Kidney (tissue), 14 donors: Measurements from ENCODE around the gene PAEP. TPM values are rescaled to one million over a fixed set of nuclear protein-coding genes. Genes with fewer than 3 reads are reported as not detected.
A peak's percentile ranks its signal among the peaks of the same experiment; 100 is the strongest.
"Not testable (repeated sequence)": the region's sequence is repeated elsewhere in the genome, so short reads cannot be mapped to it uniquely, and the experiment has no call there.

ENCODE experiments used
- DNase-seq, 5 donors: peaks; one replicate each; pipeline ENCODE4 v3.0.0-alpha.2; 2013 to 2020
- FAIRE-seq: peaks from 2 replicates; lab custom pipeline; 2012; peaks lifted over from hg19 to GRCh38; lab: Jason Lieb, UNC
- H3K27ac ChIP-seq, 2 donors: one replicate each; pipeline ENCODE4 v1.7.0; 2013; ENCODE audit warnings: low read depth in 2 of 2, low read length in 2 of 2, inconsistent platforms in 1 of 2
- H3K27me3 ChIP-seq: one replicate; pipeline ENCODE4 v1.7.1; 2013; ENCODE audit warnings: low read length, inconsistent platforms; ENCODE audit not compliant: control insufficient read depth, insufficient read depth
- H3K36me3 ChIP-seq, 3 donors: one replicate each; pipeline versions ENCODE4 v1.7.0 to v1.7.1; 2013; ENCODE audit warnings: low read length in 3 of 3, control low read depth in 1 of 3, inconsistent platforms in 1 of 3; ENCODE audit not compliant: insufficient read depth in 3 of 3, control insufficient read depth in 2 of 3
- H3K4me1 ChIP-seq, 3 donors: one replicate each; pipeline versions ENCODE4 v1.7.0 to v1.7.1; 2013; ENCODE audit warnings: low read length in 3 of 3, inconsistent platforms in 1 of 3, low read depth in 1 of 3; ENCODE audit not compliant: control insufficient read depth in 2 of 3, insufficient read depth in 2 of 3
- H3K4me3 ChIP-seq, 3 donors: one replicate each; pipeline versions ENCODE4 v1.7.0 to v1.8.1; 2013; ENCODE audit warnings: low read length in 3 of 3, control low read depth in 1 of 3, inconsistent platforms in 1 of 3
- H3K9ac ChIP-seq, 3 donors: one replicate each; pipeline versions ENCODE4 v1.7.0 to v1.7.1; 2013; ENCODE audit warnings: low read length in 3 of 3, control low read depth in 1 of 3, inconsistent platforms in 1 of 3
- H3K9me3 ChIP-seq, 3 donors: one replicate each; pipeline versions ENCODE4 v1.7.0 to v1.7.1; 2013; ENCODE audit warnings: low read length in 3 of 3, control low read depth in 1 of 3, inconsistent platforms in 1 of 3; ENCODE audit not compliant: control insufficient read depth in 2 of 3, insufficient read depth in 1 of 3
- CTCF ChIP-seq: IDR thresholded peaks from 3 replicates; pipeline ENCODE4 v1.5.1; 2012; ENCODE audit warnings: mild to moderate bottlenecking, moderate library complexity, borderline replicate concordance; ENCODE audit not compliant: insufficient read depth; ENCODE audit errors: extremely low read depth
- intact Hi-C: fragments of 100-400 bp; cut with DNase I; formaldehyde crosslinking; loops from one replicate; pipeline ENCODE4 v1.11.1; 2022
- polyA plus RNA-seq: library from polyadenylated mRNA; stranded (reverse); fragments of 350-450 nt; fragmentation: Illumina TruSeq; extraction: RNeasy Lipid Tissue Mini Kit (QIAGEN cat#74804); gene quantifications from one replicate; pipeline ENCODE4 v1.2.3, GENCODE V29; 2014; ENCODE audit warnings: low read depth, low replicate concordance; ENCODE audit not compliant: insufficient read depth
- total RNA-seq: library from RNA; stranded (reverse); fragmentation: NEBNext Ultra II Directional; extraction: Animal tissue kit (Norgen Biotek cat#: 25700); gene quantifications from one replicate; pipeline ENCODE4 v1.2.1, GENCODE V29; 2021
- donor health status: control.
- donor health status: control.
- donor health status: control.
- donor health status: control.
- donor health status: control.
- donor health status: DM: yes; HTN: yes; CAD: no.
- donor health status: Normal renal cell carcinoma (clear cell type).

Gene PAEP
- total and polyA plus RNA-seq, 2 donors from 2014 or later: not detected

DNA sequence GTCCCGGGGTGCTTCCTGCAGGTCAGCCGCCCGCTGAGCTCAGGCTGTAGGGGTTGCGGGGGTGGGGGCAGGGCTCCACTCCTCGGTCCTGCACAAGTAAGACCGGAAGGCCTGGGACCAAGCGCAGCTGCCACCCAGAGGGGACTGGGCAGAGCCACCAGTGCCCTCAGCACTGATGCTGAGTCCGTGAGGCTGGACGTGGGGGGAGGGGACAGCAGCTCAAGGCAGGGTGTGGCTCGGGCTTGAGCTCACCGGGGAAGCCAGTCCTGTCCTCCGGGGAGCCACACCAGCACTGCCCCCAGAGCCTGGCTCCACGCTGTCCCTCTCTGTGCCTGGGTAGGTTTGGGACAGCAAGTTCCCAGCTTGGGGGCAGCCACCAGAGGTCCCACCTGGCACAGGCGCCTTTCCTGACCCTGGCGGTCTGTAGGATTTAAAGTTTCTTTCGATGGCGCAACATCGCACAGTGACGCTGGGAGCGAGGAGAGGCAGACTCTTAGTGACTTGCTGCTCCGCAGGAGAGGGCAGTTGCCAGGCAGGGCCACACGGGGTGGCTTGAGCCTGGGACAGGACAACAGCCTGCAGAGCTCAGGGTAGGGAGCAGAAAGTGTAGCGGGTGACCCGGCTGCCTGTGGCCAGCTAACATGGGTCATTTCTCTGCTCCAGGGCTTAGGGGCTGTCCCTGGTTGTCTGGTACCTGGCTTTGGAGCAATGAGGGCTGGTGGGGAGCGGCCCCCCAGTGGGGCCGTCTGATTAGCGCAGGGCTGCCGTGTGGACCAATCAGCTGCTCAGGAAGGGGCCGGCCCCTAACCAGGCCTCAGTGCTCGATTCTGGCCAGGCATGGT is 34.6 kb upstream of the PAEP start:
- DNase-seq: peak in 2 of 5 donors; percentile 8 to 37
- Histone ChIP-seq H3K27ac (no peak overlapping the region), H3K4me1 (no peaks in the 10 kb centered on the region), H3K4me3 (no peak overlapping the region), H3K27me3 (no peaks in the 10 kb centered on the region), H3K36me3 (no peaks in the 10 kb centered on the region), H3K9me3 (peaks cover 0 to 8% (median 0%) of the 10 kb centered on the region in 3 donors), H3K9ac (no peak overlapping the region)
- intact Hi-C loops: no loop called here
- no peak for FAIRE-seq
- TF ChIP-seq CTCF: no peak

GRCh38 chr9:135528842-135529435 is 32.6 kb upstream of the PAEP start:
- H3K27ac ChIP-seq, H3K36me3 ChIP-seq, H3K9me3 ChIP-seq, H3K4me3 ChIP-seq, H3K4me1 ChIP-seq, H3K27me3 ChIP-seq, H3K9ac ChIP-seq, intact Hi-C loops, FAIRE-seq: not testable (repeated sequence)
- peak in 1 of 5 donors; percentile 6 for DNase-seq

DNA sequence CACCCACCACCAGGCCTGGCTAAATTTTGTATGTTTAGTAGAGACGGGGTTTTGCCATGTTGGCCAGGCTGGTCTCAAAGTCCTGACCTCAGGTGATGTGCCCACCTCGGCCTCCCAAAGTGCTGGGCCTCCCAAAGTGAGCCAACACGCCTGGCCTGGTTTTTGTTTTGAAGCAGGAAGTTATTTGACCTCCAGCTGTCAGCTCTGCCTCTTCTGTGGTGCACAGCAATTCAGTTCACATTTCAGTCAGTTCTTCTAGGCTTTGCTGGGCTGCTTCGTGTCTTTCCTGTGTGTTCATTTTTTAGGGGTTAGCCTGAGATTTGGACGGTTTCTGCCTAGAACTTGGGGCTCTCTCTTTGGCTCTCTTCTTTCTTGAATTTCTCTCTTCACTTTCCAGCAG is 31.4 kb upstream of the PAEP start:
- H3K27ac ChIP-seq: no peak overlapping the region
- H3K4me3 ChIP-seq: no peak overlapping the region
- no peak for DNase-seq
- TF ChIP-seq CTCF: no peak
- no peaks in the 10 kb centered on the region for H3K4me1 ChIP-seq
- intact Hi-C loops: no loop called here
- no peaks in the 10 kb centered on the region for H3K36me3 ChIP-seq
- no peak overlapping the region for H3K9ac ChIP-seq
- H3K9me3 ChIP-seq: peaks cover 0 to 8% (median 0%) of the 10 kb centered on the region in 3 donors
- FAIRE-seq: no peak
- H3K27me3 ChIP-seq: no peaks in the 10 kb centered on the region

DNA sequence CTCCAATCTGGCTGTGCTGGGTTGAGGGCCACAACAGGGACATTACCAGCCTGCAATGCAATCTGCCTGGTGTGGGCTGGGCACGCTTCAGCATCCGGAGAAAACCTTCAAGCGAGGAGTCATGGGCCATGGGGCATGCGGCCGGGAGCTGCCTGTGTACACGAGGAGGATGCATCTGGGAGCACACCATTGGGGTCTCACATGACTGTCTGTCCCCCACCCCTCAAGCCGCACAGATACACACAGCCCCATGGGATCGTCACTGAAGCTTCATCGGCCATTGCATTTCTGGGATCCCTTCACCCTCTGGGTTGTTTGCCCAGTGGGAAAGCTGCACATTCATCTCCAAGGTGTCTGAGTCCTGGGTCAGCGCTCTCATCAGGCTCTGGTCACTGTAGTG is 30.5 kb upstream of the PAEP start:
- H3K4me1 ChIP-seq: no peaks in the 10 kb centered on the region
- H3K9me3 ChIP-seq: peaks cover 0 to 8% (median 0%) of the 10 kb centered on the region in 3 donors
- no peak overlapping the region for H3K27ac ChIP-seq
- FAIRE-seq: no peak
- H3K36me3 ChIP-seq: no peaks in the 10 kb centered on the region
- DNase-seq: peak in 2 of 5 donors; percentile 3 to 19
- H3K27me3 ChIP-seq: no peaks in the 10 kb centered on the region
- TF ChIP-seq CTCF: no peak
- intact Hi-C loops: no loop called here
- no peak overlapping the region for H3K4me3 ChIP-seq
- H3K9ac ChIP-seq: no peak overlapping the region
